Activated CD4-positive, alpha-beta T cell treated with anti-CD3 and anti-CD28 coated beads for 36 hours (primary cell): Measurements from ENCODE around the gene PDCD5. TPM values are rescaled to one million over a fixed set of nuclear protein-coding genes. Genes with fewer than 3 reads are reported as not detected.

Experiments used
- ATAC-seq: fragments of 200-7000 bp; cut with Tn5 transposase; one replicate; pipeline ENCODE4 v1.10.0; 2021; ENCODE audit warnings: mild to moderate bottlenecking, moderate library complexity
- CTCF ChIA-PET: fragments of 350-600 bp; sonication (Branson Sonifier 250); formaldehyde crosslinking; loops from one replicate; lab custom pipeline; 2021; ENCODE audit warnings: antibody characterized with exemption; lab: Charles Lee
- POLR2A ChIA-PET: fragments of 350-600 bp; sonication (Branson Sonifier 250); formaldehyde crosslinking; loops from one replicate; lab custom pipeline; 2021; ENCODE audit warnings: antibody characterized with exemption, inconsistent platforms; lab: Charles Lee
- DNase-seq: peaks from one replicate; pipeline ENCODE4 v3.0.0-alpha.2; 2020
- H3K27ac Mint-ChIP-seq: one replicate; pipeline ENCODE4 v1.8.0; 2021; ENCODE audit warnings: mixed read lengths
- H3K27me3 Mint-ChIP-seq: one replicate; pipeline ENCODE4 v1.8.0; 2021; ENCODE audit warnings: mixed read lengths
- H3K36me3 Mint-ChIP-seq: one replicate; pipeline ENCODE4 v1.8.0; 2021; ENCODE audit warnings: low read depth, mixed read lengths
- H3K4me1 Mint-ChIP-seq: one replicate; pipeline ENCODE4 v1.8.0; 2021; ENCODE audit warnings: mixed read lengths
- H3K4me3 Mint-ChIP-seq: one replicate; pipeline ENCODE4 v1.8.0; 2021; ENCODE audit warnings: mild to moderate bottlenecking, moderate library complexity, mixed read lengths
- H3K9me3 Mint-ChIP-seq: one replicate; pipeline ENCODE4 v1.8.0; 2021; ENCODE audit warnings: low read depth, mixed read lengths
- intact Hi-C, 2 experiments: fragments of 100-400 bp; cut with DNase I in 1 of 2; cut with micrococcal nuclease in 1 of 2; formaldehyde crosslinking; loops; one replicate each; pipeline versions ENCODE4 v1.14.2 to v1.15.1; 2022 to 2024; cut with DNase I, micrococcal nuclease
- total RNA-seq, 2 experiments: library from RNA; stranded (reverse); gene quantifications; one replicate each; pipeline ENCODE4 v1.2.3, GENCODE V29; 2021

The PDCD5 gene
- total RNA-seq, 2 experiments from 2014 or later = 268 to 272 TPM

DNA sequence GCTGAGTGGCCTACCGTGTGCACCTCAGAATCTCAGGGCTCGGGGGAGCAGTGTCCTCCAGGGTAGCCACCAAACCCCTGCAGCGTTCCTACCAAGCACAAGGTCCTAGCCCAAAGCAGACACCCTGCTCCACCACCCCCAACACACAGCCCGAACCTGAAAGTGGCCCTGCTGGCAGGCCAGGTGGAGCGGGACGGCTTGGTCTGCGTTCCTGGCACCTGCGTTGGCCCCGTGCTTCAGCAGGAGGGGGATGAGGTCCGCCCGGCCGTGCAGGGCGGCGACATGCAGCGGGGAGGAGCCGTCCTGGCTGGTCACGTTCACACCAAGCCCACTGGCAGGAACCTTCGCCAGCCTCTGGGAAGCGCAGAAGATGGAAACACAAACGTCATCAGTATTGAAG is 26.5 kb downstream of the PDCD5 start:
- DNase-seq = no peak
- no peak for ATAC-seq
- Mint-ChIP-seq H3K4me3 (no peak overlapping the region), H3K4me1 (no peaks in the 10 kb centered on the region), H3K36me3 (peaks cover 15% of the 10 kb centered on the region), H3K27ac (no peak overlapping the region), H3K9me3 (no peaks in the 10 kb centered on the region), H3K27me3 (no peaks in the 10 kb centered on the region)
- POLR2A ChIA-PET = no interaction called here
- intact Hi-C loops = no loop called here
- CTCF ChIA-PET = no interaction called here

DNA sequence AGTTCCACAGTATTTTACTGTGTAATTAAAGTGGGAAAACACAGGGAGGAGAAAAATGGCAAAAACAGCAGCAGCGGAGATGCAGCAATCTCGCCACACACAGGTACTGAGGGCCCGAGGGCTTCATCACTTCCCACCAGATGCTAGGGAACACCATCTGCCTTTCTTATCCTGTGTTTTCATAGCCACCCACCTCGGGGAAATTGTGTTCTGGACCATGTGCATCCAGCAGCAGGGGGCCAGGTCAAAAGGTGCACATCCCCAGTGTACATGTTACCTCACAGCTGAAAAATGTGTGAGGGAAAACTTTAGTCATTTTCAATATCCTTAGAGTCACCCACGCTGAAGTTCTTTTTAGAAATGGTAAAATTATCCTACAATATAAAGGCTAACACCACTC is 30.2 kb downstream of the PDCD5 start:
- no peak for DNase-seq
- H3K4me1 Mint-ChIP-seq = no peaks in the 10 kb centered on the region
- no peak for ATAC-seq
- POLR2A ChIA-PET = no interaction called here
- H3K27ac Mint-ChIP-seq = no peak overlapping the region
- peaks cover 2% of the 10 kb centered on the region for H3K9me3 Mint-ChIP-seq
- H3K27me3 Mint-ChIP-seq = no peaks in the 10 kb centered on the region
- H3K4me3 Mint-ChIP-seq = no peak overlapping the region
- H3K36me3 Mint-ChIP-seq = peaks cover 26% of the 10 kb centered on the region
- CTCF ChIA-PET = interaction anchor here (1.3 kb wide), 1 partner anchor 11 kb away, joined by 8 read pairs; no protein-coding TSS in a partner anchor
- intact Hi-C loops = no loop called here

DNA sequence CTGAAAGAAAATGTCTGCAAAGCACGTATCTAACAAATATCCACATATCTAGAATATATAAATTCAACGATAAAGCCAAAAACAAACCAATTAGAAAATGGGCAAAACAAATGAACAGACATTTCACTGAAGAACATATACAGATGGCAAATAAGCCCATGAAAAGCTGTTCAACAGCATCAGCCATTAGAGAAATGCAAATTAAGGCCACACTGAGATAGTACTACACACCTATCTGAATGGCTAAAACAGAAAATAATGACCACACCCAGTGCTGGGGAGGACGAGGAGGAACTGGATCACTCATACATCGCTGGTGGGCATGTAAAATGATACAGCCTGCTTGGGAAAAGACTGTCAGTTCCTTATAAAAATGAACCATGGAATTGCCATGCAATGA is 32.0 kb downstream of the PDCD5 start:
- Mint-ChIP-seq H3K27ac (no peak overlapping the region), H3K4me1 (no peaks in the 10 kb centered on the region), H3K4me3 (no peak overlapping the region), H3K36me3 (peaks cover 25% of the 10 kb centered on the region), H3K9me3 (peaks cover 2% of the 10 kb centered on the region), H3K27me3 (no peaks in the 10 kb centered on the region)
- intact Hi-C loops = no loop called here
- CTCF ChIA-PET = no interaction called here
- ATAC-seq = no peak
- POLR2A ChIA-PET = no interaction called here
- no peak for DNase-seq

DNA sequence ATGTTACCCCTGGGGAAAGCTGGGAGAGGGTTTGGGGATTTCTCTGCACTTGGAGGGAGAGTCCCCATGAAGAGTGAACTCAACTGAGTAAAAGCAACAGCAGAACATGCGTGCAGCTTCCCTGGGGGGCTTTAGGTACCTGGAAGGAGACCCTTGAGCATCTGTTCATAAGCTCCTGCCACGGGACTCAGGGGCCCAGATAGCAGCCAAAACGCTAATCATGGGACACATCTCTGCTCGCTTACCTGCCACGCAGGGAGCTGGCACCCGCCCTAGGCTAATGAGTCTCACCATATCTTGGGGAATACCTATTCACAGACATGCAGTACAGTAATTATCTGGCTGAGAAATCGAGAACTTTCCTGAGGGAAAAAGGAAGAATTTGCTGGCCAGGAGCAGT is 33.9 kb downstream of the PDCD5 start:
- no peaks in the 10 kb centered on the region for H3K27me3 Mint-ChIP-seq
- DNase-seq = no peak
- no peak overlapping the region for H3K4me3 Mint-ChIP-seq
- H3K27ac Mint-ChIP-seq = no peak overlapping the region
- intact Hi-C loops = no loop called here
- H3K36me3 Mint-ChIP-seq = peaks cover 31% of the 10 kb centered on the region
- no peaks in the 10 kb centered on the region for H3K4me1 Mint-ChIP-seq
- peaks cover 2% of the 10 kb centered on the region for H3K9me3 Mint-ChIP-seq
- no peak for ATAC-seq
- ChIA-PET POLR2A (no interaction called here), CTCF (no interaction called here)

DNA sequence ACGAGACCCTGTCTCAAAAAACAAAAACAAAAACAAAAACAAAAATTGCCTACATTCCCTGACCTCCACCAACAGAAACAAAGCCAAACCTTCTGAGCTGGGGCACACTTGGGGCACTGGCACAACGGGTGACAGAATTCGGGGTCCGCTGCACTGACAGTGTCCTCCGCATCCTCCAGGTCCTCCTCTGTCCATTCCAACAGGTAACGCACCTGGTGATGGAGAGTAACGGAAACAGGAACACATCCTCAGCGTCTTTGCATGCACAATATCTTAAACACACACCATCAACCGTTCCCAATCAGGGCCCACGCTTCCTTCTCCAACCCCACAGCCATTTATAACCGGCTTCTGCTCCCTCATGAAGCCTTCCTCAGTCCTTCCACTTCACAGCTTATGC is 34.6 kb downstream of the PDCD5 start:
- no peak for ATAC-seq
- POLR2A ChIA-PET = no interaction called here

DNA sequence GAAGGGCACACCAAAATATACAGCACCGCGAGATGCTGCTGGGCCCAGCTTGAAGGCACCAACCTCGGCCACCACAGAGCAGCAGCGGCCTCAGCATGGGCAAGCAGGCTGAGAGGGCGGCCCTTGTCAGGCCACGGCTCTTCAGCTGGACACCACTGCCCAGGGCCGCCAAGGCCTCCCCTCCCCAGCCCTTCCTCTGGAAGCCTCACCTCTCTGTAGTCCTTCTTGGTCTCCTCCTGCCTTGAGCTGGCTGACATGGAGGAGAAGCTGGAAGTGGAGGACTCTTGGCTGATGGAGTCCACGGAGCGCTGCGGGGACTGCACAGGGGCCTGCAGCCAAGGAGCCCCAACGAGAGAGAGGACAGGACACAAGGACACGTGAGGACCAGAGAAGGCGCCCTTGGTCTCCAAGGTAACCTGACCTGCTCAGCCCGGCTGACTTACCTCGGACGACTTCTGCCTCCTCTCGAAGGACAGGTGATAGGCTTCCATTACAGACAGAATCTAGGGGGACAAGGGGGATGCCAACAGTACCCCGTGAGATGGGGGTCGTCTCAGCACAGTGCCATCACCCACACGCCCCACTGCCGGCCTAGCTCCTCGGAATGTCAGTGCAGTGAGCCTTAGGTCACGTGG is 38.2 kb downstream of the PDCD5 start:
- peaks cover 29% of the 10 kb centered on the region for H3K36me3 Mint-ChIP-seq
- DNase-seq (no peak), ATAC-seq (no peak)
- no peaks in the 10 kb centered on the region for H3K4me1 Mint-ChIP-seq
- H3K9me3 Mint-ChIP-seq = no peaks in the 10 kb centered on the region
- POLR2A ChIA-PET = interaction anchor here (0.6 kb wide), 1 partner anchor 9 kb away, joined by 3 read pairs; no protein-coding TSS in a partner anchor
- intact Hi-C loops = no loop called here
- no peak overlapping the region for H3K27ac Mint-ChIP-seq
- no peaks in the 10 kb centered on the region for H3K27me3 Mint-ChIP-seq
- CTCF ChIA-PET = interaction anchor here (0.6 kb wide), 1 partner anchor 80 kb away, joined by 4 read pairs; no protein-coding TSS in a partner anchor
- H3K4me3 Mint-ChIP-seq = no peak overlapping the region

More for the DNA sequence above, 34.6 kb downstream of the PDCD5 start:
- Mint-ChIP-seq H3K36me3 (peaks cover 31% of the 10 kb centered on the region), H3K4me3 (no peak overlapping the region), H3K9me3 (peaks cover 2% of the 10 kb centered on the region), H3K27ac (no peak overlapping the region), H3K27me3 (no peaks in the 10 kb centered on the region), H3K4me1 (no peaks in the 10 kb centered on the region)
- CTCF ChIA-PET = no interaction called here
- no peak for DNase-seq
- intact Hi-C loops = no loop called here

DNA sequence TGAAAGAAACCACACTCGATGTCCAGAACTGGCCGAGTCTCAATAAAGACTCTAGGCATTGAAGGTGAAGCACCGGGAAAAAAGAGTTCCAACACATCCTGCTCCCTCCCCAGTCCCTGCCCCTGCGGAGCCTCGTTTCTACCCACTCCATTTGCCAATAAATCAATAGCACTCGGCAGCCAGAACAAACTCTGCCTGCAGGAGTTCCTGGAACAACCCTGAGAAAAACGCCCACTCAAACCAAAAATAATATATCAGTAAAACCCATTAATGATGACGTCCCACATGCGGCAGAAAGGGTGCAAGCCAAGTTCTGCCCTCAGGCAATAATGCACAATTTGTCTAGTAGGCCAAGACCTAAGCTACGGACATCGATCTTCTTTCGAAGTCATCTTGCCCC is 41.0 kb downstream of the PDCD5 start:
- Mint-ChIP-seq H3K27ac (no peak overlapping the region), H3K4me3 (no peak overlapping the region), H3K9me3 (no peaks in the 10 kb centered on the region), H3K36me3 (peaks cover 22% of the 10 kb centered on the region), H3K27me3 (no peaks in the 10 kb centered on the region), H3K4me1 (no peaks in the 10 kb centered on the region)
- POLR2A ChIA-PET = no interaction called here
- intact Hi-C loops = no loop called here
- ATAC-seq (no peak), DNase-seq (no peak)
- CTCF ChIA-PET = no interaction called here

DNA sequence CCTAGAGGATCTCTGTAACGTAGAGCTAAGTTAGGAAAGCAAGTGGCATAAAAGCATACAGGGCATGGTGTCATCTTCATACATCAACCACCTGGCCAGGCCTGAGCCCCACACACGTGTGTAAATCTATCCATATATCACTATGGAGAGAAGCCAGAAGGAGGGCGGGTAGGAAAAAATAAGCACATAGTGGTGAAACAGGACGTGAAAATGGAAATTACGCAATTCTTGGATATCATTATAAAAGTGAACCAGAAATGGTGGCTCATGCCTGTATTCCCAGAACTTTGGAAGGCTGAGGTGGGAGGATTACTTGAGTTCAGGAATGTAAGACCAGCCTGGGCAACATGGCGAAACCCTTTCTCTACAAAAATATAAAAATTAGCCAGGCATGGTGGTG is 43.4 kb downstream of the PDCD5 start:
- no peaks in the 10 kb centered on the region for H3K27me3 Mint-ChIP-seq
- no peaks in the 10 kb centered on the region for H3K4me1 Mint-ChIP-seq
- no peak overlapping the region for H3K27ac Mint-ChIP-seq
- intact Hi-C loops = no loop called here
- DNase-seq (no peak), ATAC-seq (no peak)
- H3K4me3 Mint-ChIP-seq = no peak overlapping the region
- ChIA-PET CTCF (interaction anchor here (0.6 kb wide), 1 partner anchor 481 kb away, joined by 3 read pairs; no protein-coding TSS in a partner anchor), POLR2A (interaction anchor here (0.6 kb wide), 1 partner anchor 49 kb away, joined by 3 read pairs; no protein-coding TSS in a partner anchor)
- no peaks in the 10 kb centered on the region for H3K9me3 Mint-ChIP-seq
- H3K36me3 Mint-ChIP-seq = peaks cover 17% of the 10 kb centered on the region

DNA sequence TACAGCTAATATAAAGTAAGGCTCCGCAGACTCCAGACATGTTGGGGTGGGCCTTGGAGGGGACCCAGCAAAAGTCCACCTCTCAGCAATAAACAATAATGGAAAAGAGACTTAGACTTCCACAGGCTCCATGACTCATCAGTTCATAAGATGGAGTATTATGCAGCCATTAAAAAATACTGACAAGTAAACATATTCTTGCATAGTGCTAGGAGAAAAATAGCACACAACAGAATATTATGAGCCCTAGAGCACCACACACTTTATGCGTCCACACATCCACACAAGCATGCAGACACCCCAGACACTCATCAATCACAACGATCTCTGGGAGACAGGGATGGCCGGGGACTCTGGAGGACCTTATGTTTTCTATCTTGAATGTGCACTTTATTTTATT is 46.0 kb downstream of the PDCD5 start:
- ATAC-seq = no peak
- DNase-seq = no peak
- intact Hi-C loops = no loop called here
- peaks cover 10% of the 10 kb centered on the region for H3K36me3 Mint-ChIP-seq
- ChIA-PET CTCF (interaction anchor here (0.7 kb wide), 1 partner anchor 241 kb away, joined by 3 read pairs; no protein-coding TSS in a partner anchor), POLR2A (no interaction called here)
- H3K9me3 Mint-ChIP-seq = no peaks in the 10 kb centered on the region
- H3K27me3 Mint-ChIP-seq = no peaks in the 10 kb centered on the region
- H3K4me3 Mint-ChIP-seq = no peak overlapping the region
- H3K4me1 Mint-ChIP-seq = no peaks in the 10 kb centered on the region
- H3K27ac Mint-ChIP-seq = no peak overlapping the region

DNA sequence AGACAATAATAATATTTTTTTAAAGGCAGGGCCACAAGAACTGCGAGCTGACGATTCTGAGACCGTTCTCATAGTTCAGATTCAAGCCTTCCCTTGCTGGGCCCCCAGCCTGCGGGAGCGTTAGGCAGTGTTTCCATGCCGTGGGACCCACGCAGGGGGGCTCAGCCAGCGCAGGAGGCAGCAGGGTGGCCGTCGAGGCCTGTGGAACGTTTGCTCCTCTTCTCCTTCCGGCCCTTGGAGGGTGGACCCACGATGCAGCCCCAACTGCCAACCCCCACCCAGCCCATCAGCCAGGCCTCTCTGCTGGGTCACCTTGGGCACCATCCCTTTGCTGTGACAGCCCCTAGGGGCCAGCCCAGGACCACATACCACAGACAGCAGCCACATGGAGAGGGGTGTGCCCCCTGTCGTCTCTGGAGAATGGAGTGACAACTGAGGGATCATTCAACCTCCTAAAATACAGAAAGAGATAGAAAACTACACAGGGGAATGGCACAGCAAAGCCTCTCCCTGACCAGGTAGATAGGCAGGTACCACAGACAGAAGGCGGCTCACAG is 46.8 kb downstream of the PDCD5 start:
- POLR2A ChIA-PET = no interaction called here
- intact Hi-C loops = no loop called here
- DNase-seq = no peak
- no peak for ATAC-seq
- H3K4me3 Mint-ChIP-seq = no peak overlapping the region
- CTCF ChIA-PET = interaction anchor here (0.7 kb wide), 1 partner anchor 242 kb away, joined by 3 read pairs; no protein-coding TSS in a partner anchor
- peaks cover 7% of the 10 kb centered on the region for H3K36me3 Mint-ChIP-seq
- no peaks in the 10 kb centered on the region for H3K9me3 Mint-ChIP-seq
- H3K4me1 Mint-ChIP-seq = no peaks in the 10 kb centered on the region
- H3K27ac Mint-ChIP-seq = no peak overlapping the region
- H3K27me3 Mint-ChIP-seq = no peaks in the 10 kb centered on the region

DNA sequence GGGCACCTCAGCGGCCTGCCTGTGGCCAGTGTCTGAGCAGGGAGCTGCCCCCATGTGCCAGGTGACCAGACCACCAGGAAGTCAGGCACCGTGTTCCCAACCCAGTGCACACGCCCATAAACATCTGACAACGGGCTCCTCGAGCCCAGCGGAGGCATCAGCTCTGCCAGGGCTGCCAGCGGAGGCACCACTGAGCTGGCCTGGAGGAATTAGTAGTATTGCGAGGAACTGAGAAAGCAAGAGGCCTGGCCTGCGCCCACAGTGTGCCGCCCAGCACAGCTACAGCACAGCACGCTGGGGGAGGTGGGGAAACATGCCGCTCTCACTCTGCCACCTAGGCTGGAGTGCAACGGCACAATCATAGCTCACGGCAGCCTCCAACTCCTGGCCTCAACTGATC is 49.3 kb downstream of the PDCD5 start:
- ChIA-PET POLR2A (no interaction called here), CTCF (interaction anchor here (0.8 kb wide), 2 partner anchors 30 to 624 kb away, joined by 3 read pairs; no protein-coding TSS in a partner anchor)
- H3K9me3 Mint-ChIP-seq = no peaks in the 10 kb centered on the region
- H3K27ac Mint-ChIP-seq = no peak overlapping the region
- intact Hi-C loops = no loop called here
- H3K27me3 Mint-ChIP-seq = no peaks in the 10 kb centered on the region
- ATAC-seq = no peak
- DNase-seq = no peak
- peaks cover 4% of the 10 kb centered on the region for H3K36me3 Mint-ChIP-seq
- no peaks in the 10 kb centered on the region for H3K4me1 Mint-ChIP-seq
- no peak overlapping the region for H3K4me3 Mint-ChIP-seq

DNA sequence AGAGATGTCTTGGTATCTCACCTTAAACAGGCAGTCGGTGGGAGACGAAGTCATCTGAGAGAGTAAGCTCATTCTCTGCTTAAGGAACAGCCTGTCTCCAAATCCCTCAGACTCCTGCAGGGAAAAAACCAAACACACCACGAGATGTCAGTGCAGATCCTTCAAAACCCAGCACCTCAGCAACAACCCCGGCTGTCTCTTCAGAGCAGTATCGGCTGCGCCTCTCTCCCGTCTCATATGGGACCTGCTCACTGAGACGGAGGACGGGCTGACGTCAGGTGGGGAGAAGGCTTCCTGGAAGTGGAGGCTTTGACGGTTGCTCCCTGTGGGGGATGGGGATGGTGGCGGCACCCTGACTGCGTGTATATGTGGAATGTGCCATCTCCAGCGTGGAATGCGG is 50.4 kb downstream of the PDCD5 start:
- H3K9me3 Mint-ChIP-seq = no peaks in the 10 kb centered on the region
- no peak overlapping the region for H3K4me3 Mint-ChIP-seq
- CTCF ChIA-PET = no interaction called here
- no peaks in the 10 kb centered on the region for H3K27me3 Mint-ChIP-seq
- intact Hi-C loops = no loop called here
- DNase-seq (no peak), ATAC-seq (no peak)
- POLR2A ChIA-PET = no interaction called here
- H3K36me3 Mint-ChIP-seq = peaks cover 13% of the 10 kb centered on the region
- H3K27ac Mint-ChIP-seq = no peak overlapping the region
- no peaks in the 10 kb centered on the region for H3K4me1 Mint-ChIP-seq
